ELR (cell line): ENCODE results near the gene CSF1.
"Not testable (repeated sequence)": the region's sequence is repeated elsewhere in the genome, so short reads cannot be mapped to it uniquely, and the experiment has no call there.

Experiments
- DNase-seq: peaks from one replicate; pipeline ENCODE4 v3.0.0-alpha.2; 2015; ENCODE audit warnings: low read depth

Gene CSF1

DNA sequence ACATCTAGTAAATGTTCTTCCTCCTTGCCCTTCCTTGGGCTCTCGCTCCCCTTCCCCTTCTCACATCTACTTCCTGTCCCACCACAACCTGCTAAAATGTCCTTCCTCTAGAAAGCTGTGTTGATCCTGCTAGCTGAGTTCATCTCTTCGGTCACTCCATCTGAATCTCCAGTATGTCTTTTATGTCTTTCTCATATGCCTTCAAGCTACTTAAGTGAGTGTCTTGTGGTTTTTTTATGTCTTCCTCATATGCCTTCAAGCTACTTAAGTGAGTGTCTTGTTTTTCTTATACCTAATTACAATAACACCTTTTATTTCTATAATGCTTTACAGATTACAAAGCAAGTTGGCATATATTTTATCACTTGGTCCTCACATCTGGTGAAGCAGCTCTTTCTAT lies 33.9 kb downstream of the CSF1 start:
- peak; percentile 68 for DNase-seq

- no peak for DNase-seq
Measured at GRCh38 chr1:109946511-109946910, 35.9 kb downstream of the CSF1 start.

GRCh38 chr1:109947582-109948284 lies 37.1 kb downstream of the CSF1 start:
- no peak for DNase-seq

DNA sequence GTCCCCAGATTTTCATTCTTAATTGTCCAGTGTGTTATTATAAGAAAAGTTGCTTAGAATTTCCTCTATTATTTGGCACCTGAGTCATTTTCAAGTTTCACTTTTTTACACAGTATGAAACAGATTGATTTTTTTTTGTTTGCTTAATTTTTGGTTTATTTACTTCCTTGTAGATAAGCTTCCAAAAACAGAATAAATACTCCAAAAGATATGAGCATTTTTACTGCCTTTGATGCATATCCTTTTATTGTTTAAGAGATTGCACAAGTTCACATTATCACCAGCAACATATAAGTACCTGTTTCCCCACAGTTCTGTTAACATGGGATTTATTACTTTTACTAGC lies 37.6 kb downstream of the CSF1 start:
- DNase-seq: no peak

DNA sequence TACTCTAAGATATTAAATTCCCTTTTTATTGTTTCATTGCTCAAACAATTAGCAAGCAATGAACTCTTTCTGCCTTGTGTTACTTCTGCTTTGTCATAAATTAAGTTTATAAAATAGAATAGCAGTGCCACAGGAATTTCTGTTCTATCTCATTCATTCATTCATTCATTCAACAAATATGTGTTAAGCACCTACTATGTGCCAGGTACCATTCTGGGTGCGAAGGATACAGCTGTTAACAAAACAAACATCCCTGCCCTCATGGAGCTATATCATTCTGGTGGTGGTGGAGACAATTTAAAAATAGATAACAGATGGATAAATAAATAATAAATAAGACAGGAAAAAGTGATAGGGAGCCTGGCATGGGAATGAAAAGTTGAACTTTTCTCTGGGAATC lies 39.4 kb downstream of the CSF1 start:
- no peak for DNase-seq

DNA sequence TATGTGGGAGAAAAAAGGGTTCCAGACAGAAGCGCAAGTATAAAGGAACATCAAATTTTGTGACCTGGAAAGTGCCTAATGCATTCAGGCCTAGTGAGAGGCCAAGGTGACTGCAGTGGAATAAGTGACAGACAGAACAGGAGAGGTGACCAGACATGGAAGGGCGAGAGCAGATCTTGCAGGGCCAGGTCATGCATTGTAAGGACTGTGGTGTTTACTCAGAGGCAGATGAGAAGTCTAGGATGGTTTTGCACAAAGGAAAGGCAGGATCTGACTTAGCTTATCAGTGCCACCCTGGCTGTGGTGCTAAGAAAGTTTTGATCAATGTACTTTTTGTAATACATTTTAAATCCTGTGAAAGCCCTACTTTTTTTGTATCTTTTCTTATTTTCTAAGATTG lies 39.9 kb downstream of the CSF1 start:
- no peak for DNase-seq

- DNase-seq: not testable (repeated sequence)
Measured at GRCh38 chr1:109951501-109951900, 40.9 kb downstream of the CSF1 start.

GRCh38 chr1:109954041-109954512 lies 43.4 kb downstream of the CSF1 start:
- DNase-seq: no peak

DNA sequence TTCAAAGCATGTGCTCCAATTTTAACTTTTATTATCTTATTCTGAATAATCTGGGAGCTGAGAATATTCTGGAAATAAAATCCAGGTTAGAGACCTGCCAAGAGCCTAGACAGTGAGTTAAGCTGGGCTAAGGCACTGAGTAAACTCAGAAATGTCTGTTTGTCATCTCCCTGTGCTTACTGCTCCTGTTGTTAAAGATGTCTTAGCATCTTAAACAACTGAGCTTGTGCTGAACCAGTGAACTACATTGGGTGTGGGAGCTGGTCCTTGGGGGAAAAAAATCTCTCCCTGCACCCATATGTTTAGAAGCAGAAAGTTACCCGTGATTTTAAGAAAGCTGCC lies 49.0 kb downstream of the CSF1 start:
- no peak for DNase-seq

- DNase-seq: peak; percentile 77
Measured at GRCh38 chr1:109959974-109960744, 49.5 kb downstream of the CSF1 start.

GRCh38 chr1:109960745-109961094 lies 50.1 kb downstream of the CSF1 start:
- DNase-seq: no peak

GRCh38 chr1:109963864-109964263 lies 53.2 kb downstream of the CSF1 start:
- DNase-seq: no peak

GRCh38 chr1:109969146-109969829 lies 58.6 kb downstream of the CSF1 start:
- DNase-seq: peak; percentile 77

DNA sequence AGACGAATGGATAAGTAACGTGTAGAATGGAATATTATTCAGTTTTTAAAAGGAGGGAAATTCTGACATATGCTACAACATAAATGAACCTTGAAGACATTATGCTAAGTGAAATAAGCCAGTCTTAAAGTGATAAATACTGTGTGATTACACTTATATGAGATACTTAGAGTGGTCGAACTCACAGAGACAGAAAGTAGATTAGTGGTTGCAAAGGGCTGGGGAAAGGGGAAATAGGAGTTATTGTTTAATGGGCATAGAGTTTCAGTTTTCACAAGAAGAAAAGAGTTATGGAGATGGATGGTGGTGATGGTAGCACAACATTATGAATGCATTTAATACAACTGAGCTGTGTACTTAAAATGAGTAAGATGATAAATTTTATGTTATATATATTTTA lies 59.3 kb downstream of the CSF1 start:
- DNase-seq: no peak

- no peak for DNase-seq
Measured at GRCh38 chr1:109971559-109971958, 60.9 kb downstream of the CSF1 start.

DNA sequence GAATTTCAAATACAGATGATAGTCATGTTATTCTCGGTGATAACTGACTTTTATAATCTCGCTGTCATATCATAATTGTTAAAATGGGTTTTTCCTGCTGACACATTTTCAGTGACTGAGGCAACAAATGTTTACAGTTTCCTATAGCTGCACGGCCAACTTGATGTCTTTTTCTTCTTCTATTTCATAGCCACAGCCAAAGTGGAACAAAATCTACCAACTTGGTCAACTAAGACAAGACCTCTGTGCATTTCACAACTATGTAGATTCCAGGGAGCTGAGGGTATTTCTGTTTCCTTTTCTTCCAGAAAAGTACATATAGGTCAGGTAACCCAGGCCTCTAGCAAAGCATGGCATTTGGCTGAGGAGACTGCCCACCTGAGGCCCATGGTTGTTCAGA lies 63.5 kb downstream of the CSF1 start:
- DNase-seq: no peak

- DNase-seq: peak; percentile 96
Measured at GRCh38 chr1:109975718-109976117, 65.1 kb downstream of the CSF1 start.

- no peak for DNase-seq
Measured at GRCh38 chr1:109976762-109977161, 66.1 kb downstream of the CSF1 start.

DNA sequence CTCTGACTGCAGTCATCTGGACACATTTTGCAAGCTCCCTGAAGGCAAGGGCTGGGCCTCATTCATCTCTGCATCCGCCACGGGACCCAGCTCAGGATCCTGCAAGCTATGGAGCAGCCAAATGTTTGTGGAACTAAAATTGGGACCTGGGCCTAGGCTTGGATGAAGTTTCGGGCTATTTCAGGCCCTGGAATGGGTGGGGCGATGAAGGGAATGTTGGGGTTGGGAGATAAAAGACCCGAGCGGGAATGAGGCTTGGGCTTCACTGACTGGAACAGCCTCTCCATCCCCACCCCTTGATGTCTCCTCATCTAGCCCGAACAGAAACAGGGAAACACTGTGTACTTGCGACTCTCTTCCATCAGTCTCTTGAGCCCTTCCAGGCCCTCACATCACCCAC lies 66.6 kb downstream of the CSF1 start:
- DNase-seq: no peak

GRCh38 chr1:109977657-109978378 lies 67.2 kb downstream of the CSF1 start:
- DNase-seq: no peak

- peak; percentile 32 for DNase-seq
Measured at GRCh38 chr1:109978761-109979488, 68.3 kb downstream of the CSF1 start.
